Activated CD4-positive, alpha-beta T cell treated with anti-CD3 and anti-CD28 coated beads, Interleukin-2, amount 50 U/mL, for 48 hours (primary cell): ENCODE data around the gene SIRT3.

Experiments
- DNase-seq, 2 experiments: peaks; one replicate each; pipeline ENCODE4 v3.0.0-alpha.2; 2020

Gene SIRT3

DNA sequence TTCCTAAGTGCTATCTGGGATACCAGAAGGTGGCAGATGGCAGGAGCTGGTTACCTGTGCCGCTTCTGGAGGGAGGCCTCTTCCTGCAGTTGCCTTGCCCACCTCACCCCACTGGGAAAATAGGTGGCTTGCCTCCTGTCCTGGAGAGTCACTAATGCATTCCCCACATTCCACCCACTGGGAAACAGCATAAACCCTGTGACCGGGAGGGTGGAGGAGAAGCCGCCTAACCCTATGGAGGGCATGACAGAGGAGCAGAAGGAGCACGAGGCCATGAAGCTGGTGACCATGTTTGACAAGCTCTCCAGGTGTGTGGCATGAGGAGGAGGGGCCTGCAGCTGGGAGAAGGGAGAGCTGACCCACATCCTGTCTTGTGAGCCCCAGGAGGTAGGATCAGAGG is 23.0 kb downstream of the SIRT3 start:
- no peak for DNase-seq

DNA sequence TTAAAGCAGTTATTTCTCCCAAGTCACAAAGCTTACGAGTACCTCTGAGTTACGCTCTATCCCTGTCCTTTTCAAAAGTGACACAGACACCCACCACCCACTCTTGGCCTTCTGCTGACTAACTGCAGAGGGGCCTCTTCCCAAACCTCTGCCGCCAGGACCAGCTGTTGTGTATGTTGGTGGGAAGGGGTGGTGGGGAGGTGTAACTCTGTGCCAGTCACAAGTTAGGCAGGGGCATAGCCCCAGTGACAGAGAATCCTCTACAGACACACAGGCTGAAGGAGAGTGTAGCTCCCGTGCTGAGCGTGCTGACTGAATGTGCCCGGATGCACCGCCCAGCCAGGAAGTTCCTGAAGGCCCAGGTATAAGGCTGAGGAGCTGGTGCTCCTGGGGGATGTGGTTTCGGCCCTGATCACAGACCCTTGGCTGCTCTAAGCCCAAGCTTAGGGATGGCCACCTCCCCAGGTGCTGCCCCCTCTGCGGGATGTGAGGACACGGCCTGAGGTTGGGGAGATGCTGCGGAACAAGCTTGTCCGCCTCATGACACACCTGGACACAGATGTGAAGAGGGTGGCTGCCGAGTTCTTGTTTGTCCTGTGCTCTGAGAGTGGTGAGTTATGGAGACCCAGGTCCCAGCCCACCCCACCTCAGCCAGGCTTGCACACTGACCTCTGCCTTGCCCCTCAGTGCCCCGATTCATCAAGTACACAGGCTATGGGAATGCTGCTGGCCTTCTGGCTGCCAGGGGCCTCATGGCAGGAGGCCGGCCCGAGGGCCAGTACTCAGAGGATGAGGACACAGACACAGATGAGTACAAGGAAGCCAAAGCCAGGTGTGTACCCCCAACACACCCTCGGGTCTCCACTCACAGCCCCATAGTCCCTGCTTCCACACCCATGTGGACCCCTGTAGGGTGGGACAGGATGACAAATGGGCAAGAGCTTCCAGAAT is 23.7 kb downstream of the SIRT3 start:
- DNase-seq, result no peak

DNA sequence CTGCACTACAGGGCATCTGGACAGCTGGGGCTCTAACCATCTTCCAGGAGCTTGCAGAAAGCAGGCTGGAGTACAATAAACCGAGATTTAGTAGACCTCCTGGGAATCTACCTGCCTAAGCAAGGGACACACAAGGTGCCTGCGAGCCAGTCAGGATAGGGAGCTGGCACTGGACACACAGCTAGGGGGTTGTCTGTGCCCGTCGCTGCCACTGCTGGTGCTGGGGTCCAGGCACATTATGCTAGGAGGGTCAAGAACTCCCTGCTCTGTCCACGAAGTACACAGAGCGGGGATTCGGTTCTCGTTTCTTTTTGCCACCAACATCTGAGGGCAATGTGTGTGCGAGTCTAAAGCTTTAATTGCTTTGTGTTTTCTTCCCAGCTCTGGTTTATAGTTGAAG is 24.4 kb downstream of the SIRT3 start:
- DNase-seq, result no peak

DNA sequence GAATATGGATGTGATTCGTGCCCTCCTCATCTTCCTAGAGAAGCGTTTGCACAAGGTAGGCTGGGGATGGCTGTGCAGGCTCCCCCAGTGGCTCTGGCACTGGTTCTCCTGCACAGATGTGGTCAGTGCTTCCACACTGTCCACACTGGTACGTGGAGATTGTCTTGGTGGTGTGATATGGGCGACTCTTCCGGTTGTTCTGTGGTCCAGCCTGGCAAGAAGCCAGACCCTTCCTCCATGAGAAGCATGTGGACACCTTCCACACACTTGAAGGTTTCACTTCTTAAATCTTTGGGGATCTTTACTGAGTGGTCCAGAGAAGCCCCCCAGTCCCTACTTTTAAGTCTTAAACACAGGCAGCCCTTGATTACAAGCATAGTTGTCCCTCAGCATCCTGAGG is 24.8 kb downstream of the SIRT3 start:
- DNase-seq, result no peak

DNA sequence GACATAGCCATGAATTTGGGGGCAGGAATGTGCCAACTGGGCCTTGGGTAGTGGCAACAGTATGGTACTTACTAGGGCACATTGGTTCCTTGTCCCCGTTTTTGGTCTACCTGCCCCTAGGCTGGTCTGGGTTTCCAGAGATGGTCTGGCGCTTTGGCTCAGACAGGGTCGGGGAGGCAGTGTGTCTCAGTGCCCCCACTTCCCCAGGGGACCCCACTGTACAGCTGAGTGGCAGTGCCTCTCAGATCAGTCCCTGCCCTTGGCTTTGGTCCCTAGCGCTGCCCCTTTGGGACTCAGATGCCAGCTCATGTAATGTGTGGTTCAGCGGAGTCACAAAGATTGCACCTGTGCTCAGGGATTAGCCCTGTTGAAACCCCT is 25.4 kb downstream of the SIRT3 start:
- DNase-seq, result no peak

DNA sequence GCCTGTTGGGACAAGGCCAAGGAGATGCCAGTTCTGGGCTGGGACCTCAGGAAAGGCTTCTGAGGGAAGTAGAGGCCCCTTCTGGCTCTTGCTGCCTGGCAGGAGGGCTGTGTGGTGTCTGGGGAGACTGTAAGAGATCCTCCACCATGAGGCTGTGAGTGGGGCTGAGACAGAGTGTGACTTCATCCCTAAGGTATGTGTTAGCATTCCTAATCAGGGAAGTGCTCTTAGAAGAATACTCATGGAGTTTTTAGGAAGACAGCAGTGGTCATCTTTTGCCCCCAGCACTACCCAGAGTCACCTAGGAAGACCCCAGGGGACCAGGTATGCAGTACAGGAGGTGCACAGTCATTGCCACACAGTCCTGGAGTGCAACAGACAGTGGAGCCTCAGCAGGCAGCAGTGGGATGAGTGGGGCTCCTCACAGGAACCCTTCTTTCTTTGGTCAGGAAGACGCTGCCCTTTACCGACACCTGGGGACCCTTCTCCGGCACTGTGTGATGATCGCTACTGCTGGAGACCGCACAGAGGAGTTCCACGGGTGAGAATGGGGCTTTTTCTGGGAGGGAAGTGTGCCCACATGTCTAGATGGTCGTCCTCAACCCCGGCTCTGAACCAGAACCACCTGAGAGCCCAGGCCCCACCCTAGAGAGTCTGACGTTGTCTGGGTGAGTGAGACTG is 25.9 kb downstream of the SIRT3 start:
- DNase-seq, result no peak

DNA sequence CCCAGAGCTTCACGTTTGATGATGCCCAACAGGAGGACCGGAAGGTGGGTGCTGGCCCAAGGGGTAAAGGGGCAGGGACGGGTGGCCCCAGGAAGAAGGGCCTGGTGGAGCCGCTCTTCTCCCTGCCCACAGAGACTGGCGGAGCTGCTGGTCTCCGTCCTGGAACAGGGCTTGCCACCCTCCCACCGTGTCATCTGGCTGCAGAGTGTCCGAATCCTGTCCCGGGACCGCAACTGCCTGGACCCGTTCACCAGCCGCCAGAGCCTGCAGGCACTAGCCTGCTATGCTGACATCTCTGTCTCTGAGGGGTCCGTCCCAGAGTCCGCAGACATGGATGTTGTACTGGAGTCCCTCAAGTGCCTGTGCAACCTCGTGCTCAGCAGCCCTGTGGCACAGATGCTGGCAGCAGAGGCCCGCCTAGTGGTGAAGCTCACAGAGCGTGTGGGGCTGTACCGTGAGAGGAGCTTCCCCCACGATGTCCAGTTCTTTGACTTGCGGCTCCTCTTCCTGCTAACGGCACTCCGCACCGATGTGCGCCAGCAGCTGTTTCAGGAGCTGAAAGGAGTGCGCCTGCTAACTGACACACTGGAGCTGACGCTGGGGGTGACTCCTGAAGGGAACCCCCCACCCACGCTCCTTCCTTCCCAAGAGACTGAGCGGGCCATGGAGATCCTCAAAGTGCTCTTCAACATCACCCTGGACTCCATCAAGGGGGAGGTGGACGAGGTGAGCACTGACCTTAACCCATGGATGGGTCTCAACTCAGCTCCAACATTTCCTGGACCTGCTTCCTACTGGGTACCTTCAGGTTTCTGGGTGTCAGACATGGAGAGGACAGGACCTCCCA is 26.6 kb downstream of the SIRT3 start:
- DNase-seq, result no peak

DNA sequence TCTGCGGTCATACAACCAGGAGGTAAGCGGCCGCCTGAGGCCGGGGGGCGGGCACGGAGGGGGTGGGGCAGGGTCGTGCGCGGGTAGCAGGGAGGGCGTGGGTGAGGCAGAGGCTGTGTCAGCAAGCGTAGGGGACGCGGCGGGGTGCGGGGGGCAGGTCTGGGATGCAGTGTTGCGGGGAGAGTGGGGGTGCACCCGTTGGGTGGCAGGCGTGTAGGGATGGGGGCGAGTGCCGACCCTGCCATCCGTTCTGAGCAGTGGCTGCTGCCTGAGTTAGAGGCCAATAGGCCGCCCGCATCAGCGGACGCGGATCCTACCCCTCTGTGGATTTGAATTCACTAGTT is 27.3 kb downstream of the SIRT3 start:
- DNase-seq, result no peak

DNA sequence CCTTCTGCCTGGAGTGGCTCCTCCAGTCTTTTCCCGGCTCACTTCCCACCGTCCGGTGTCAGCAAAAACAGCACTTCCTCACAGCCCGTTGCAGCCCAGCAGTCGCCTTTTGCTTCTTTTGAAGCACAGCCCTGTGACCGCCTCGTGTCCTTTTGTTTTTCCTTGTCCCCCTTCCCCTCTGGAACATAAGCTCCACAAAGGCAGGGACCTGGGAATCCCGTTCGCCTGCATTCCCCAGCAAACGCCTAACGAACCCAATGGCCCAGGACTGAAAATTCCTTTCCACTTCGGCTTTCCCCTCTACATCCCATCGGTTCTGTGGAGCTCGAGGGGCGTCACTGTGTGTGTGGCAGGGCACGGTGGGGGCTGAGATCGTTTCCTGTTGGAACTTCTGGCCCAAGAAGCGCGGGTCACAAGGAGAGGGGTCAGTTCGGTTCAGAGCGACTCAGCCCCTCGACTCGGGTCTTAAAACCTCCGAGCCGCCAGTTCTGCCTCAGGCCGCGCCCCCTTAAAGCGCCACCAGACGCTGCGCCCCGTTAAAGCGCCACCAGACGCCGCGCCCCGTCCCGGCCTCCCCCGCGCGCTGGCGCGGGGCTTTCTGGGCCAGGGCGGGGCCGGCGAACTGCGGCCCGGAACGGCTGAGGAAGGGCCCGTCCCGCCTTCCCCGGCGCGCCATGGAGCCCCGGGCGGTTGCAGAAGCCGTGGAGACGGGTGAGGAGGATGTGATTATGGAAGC is 27.8 kb downstream of the SIRT3 start:
- peak; percentile 79 to 83 for DNase-seq

DNA sequence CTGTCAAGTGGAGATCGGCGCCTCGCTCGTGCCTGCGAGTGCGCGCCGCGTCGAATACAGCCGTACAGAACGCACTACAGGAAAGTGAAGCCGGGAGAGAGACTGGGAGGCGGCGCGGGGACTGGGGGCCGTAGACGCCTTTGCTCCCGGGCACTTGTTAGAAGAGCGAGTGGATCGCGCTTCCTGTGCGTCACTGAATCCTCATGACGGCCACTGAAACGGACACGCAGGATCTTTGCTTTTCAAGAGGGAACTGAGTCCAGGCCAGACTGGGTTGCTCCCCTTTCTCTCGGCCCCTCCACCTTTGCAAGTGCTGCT is 28.3 kb downstream of the SIRT3 start:
- DNase-seq, result no peak

DNA sequence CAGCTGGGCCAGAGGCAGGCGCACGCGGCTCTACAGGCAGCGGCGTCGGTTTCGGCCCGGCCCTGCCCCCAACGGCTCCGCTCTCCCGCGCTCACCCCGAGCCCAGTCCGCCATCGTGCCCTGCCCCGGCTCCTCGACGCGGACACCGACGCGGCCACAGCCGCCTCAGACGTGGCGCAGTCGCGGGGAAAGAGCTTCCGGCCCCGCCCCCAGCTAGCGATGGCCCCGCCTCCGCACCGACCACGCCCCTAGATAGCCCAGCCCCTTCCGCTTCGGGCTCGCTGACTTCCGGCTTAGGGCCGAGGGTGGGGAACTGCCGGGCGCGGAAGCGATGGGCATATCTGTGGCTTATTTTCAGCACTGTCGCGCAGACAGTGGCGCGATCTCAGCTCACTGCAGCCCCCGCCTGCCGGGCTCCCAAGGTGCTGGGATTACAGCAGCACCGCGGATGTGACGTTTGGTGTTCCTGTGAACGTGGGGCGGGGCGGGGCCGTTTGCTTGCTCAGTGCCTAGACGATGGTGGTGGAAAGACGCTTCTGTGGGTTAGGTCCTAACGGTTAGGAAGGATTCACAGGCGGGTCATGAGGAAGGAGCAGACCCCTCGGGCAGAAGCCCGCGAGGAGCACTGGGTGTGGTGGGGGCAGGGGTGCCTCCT is 28.8 kb downstream of the SIRT3 start, which contains the start of the genes BET1L and RIC8A:
Gene BET1L, minus strand, starts transcription at position 192 of the 655 bp plus-strand sequence. Its CDS starts 78 bp downstream, at position 114.
Gene RIC8A, plus strand, starts transcription at position 501 of the 655 bp plus-strand sequence. CDS start 1,147 bp downstream, outside the sequence.
- peak; percentile 95 to 96 for DNase-seq

DNA sequence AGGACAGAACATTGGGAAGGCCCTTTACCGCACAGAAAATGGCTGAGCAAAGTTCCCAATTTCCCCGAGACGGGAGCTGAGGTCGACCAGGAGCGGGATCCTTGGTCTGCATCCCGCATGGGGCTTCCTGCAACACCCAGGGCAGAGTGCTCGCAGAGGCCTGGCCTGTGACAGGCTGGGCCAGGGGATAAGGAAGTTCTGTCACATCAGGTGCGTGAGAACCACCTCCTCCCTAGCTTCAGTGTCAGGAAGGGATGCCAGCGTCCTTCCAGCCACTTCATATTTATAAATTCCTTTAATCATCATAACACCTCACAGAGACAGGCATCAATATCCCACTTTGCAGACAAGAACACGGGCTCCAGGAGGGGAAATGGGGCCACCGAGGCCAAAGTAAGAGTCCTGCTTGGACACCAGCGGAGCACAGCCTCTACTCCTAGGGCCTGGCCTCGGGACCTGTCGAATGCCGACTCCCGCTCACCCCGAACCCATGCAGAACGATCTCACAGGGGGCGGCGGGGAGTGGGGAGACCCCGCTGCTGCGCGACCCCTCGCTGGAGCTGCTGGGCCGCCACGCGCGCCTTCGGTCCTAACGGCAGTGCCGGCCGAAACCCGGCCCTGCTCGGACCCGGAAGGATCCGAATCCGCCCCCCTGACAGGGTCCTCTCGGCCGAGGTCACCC is 29.5 kb downstream of the SIRT3 start:
- DNase-seq, result no peak

DNA sequence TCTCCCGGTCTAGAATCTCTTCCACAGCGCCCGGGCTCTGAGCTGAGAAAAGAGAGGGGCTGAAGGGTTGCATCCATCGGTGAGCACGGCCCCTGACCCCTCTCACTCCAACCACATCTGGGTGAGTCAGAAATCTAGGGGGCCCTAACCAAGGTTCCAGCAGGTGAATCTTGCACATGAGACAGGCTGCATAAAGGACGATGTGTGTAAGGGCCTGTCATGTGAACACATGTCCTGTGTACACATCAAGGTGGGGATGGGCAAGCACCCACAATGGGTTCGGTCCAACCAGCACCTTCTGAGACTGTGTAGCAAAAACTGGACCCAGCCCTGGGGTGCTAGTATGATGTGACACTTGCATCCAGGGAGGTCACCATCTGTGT is 30.1 kb downstream of the SIRT3 start:
- DNase-seq, result no peak

DNA sequence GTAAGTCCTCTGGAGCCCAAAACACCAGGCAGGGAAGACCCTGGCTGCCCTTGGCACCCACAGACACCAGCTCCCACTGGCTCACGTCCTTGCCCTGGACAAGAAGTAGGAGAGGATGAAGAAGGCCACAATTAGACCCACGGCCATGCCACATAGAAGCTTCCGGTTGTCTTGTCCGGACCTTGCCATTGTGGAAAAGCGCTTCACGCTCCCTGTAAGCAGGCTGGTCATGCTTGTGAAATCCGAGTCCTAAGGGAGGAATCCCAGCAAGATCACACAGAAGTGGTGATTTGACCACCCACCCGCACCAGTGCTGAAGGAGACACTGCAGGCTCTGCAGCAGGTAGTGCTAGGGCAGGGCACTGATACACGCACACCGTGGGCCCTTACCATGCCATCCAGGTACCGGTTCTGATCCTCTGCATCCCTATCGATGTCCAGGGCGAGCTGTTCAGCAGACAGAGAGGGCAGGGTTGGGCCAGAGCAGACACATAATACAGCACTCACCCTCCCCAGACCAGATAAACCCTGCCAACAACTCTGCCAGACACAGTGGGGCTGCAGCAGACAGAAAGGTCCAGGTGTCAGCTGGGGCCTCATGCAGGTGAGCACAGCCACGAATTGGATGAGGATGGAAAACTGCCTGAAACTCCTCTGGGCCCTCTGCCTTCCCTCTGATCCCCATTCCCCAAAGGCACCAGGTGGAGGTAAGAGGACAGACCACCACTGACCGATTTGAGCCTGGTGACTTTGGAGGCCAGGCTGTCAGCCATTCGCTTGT is 30.7 kb downstream of the SIRT3 start:
- no peak for DNase-seq

DNA sequence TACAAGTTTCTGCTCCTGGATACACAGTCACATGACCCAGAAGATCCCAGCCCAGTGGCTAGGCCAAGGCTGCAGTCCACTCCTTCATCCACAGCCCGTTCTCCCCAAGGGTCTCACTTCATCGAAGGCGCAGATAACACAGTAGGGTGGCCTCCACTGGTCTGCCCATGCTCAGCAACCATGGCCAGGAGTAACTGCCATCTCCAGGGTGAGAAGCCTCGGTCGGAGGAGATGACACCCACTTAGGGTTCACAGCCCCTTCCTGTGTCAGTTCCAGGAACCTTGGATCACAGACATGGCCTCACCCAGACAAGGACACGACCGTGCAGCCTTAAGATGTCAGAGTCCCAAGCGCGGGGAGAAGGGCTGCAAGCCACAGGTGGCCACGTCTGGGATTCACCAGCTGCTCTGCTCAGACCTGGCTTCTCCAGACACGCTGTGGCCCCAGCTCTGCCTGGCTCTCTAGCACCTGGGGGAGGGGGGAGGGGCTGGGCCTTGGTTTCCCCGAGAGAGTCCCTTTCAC is 31.5 kb downstream of the SIRT3 start:
- no peak for DNase-seq

DNA sequence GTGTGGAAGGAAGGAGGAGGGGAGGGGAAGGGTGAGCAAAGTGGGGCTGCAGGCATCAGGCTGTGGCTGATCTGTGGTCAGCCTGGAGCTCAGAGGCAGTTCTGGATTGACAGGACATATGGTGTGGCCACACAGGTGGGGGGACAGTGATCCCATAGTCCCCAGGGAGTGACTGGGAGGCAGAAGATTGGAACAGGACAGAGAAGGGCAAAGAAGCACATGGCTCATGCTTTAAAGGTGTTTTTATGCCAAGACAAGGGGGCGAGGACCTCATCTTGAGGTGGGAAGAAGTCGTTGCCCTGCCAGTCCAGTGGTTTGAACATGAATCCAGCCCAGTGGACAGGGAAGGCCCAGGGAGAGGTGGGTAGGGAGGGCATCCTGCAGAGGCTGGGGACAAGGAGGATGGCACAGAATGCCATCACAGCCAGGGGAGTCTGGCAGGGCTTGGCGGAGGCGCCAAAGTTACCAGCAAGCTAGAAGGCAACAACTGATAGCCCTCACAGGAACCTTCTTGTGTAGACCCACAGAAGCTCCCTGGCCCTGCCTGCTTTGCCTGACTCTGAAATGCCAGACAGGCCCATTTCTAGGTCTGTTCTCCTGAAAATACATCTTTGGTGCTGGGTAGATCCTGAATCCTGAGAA is 32.1 kb downstream of the SIRT3 start:
- DNase-seq, result no peak

DNA sequence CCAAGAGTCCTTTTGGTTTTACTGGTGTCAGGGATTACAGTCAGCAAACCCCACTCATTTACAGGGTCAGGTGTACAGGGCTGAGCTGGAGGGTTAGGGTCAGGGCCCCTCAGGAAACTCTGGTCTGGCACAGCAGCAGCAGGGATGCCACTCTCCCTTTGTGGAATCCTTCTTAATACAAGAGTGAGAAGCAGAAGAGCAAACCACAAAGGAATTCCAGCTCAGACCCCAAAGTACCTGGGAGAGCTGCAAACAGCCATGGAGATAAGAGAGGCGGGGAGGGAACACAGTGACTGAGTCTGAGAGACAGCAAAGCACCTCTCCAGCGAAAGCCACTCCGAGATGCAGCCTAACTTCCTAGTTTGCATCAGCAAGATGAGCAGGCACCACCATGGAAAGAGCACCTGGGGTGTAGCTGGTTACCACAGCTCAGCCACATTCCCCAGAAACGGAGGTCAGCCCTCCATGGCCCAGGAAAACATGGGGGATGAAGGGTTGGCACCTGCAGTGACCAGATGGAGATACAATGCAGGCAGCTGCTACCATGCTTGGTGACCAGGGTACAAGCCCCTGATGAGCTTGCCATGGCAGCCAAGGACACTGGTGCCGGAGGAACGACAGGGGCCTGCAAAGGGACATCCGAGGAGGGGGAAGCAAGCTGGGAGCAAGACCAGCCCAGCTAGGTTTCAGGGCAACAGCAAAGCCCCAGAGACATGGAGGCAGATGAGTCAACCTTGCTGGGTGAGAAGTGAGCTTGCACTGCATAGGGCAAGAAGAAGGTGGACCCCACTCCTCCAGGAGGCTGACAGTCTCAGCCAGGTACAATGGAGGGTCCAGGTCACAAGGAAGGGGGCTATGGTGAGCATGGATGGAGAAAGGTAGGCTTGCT is 32.8 kb downstream of the SIRT3 start:
- peak in 1 of 2 experiments; percentile 6 for DNase-seq

DNA sequence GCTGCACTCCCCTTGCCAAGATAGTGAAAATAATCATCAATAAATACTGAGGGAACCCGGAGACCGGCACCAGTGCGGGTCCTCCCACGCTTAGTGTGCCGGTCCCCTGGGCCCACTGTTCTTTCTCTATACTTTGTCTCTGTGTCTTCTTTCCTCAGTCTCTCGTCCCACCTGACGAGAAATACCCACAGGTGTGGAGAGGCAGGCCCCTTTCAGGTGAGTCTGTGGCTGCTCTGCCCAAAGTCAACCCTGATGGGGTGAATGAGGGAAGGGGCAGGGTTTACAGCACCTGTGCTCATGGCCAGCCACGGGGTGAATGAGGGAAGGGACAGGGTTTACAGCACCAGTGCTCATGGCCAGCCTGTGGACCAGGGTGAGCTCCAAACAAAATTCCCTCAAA is 33.7 kb downstream of the SIRT3 start:
- DNase-seq, result no peak

DNA sequence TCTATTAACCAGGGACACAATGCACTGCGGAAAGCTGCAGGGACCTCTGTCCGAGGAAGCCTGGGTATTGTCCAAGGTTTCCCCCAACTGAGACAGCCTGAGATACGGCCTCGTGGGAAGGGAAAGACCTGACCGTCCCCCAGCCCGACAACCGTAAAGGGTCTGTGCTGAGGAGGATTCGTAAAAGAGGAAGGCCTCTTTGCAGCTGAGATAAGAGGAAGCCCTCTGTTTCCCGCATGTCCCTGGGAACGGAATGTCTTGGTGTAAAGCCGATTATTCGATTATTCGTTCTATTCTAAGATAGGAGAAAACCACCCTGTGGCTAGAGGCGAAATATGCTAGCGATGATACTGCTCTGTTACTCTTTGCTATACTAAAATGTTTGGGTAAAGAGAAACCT is 34.2 kb downstream of the SIRT3 start:
- peak in 1 of 2 experiments; percentile 23 for DNase-seq
